ENCODE results near the gene FERMT3. TPM values are rescaled to one million over a fixed set of nuclear protein-coding genes. Genes with fewer than 3 reads are reported as not detected.

Gene FERMT3
- total RNA-seq, 2 donors from 2014 or later: 142 to 193 TPM

- H3K9me3 Mint-ChIP-seq: no peaks in the 10 kb centered on the region
- peaks cover 43 to 54% of the 10 kb centered on the region in 2 donors for H3K36me3 Mint-ChIP-seq
- DNase-seq (ENCODE audit: low spot score in 2 of 2) (no peak), ATAC-seq (no peak)
- H3K27ac Mint-ChIP-seq: peak overlapping the region; percentile 97 to 98
Observed at GRCh38 chr11:64208086-64208795, 1.7 kb downstream of the FERMT3 start.

DNA sequence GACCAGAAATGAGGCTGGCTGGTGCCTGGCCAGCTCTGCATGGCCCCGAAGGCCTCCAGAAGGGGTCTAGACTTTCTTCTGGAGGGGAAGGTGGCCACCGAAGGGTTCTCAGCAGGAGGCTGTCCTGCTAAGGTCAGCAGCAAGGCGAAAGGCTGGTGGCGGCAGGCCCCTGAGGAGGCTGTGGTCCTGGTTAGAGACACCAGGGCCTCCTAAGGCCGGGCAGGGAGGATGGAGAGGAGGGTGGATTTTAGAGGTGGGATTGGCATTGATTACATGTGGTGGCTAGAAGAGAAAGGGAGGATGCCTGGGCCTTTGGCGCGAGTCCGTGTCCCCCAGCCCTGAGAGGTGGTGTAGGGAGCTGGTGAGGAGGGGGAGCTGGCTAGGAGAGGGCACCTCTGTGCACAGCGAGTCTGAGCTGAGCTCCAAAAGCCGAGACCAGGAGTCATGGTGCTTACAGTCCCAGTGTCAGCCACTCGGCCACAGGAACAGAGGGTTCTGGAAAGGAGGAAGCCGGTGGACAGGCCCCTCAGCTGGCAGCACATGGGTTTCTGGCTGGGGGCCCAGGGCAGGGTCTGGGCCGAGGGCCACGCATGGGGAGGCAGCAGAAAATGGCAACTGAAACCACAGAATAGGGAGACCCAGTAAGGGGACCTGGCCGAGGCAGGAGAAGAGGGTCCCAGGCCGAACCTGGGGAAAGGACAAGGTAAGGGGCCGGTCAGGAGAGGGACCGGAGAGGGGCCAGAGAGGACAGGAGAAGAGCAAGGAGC is 2.5 kb downstream of the FERMT3 start:
- Mint-ChIP-seq H3K36me3 (peaks cover 40 to 48% of the 10 kb centered on the region in 2 donors), H3K9me3 (no peaks in the 10 kb centered on the region)

GRCh38 chr11:64209563-64209843 is 3.0 kb downstream of the FERMT3 start:
- ATAC-seq (no peak), DNase-seq (ENCODE audit: low spot score in 2 of 2) (no peak)
- Mint-ChIP-seq H3K27ac (peak overlapping the region; percentile 94 to 97), H3K9me3 (no peaks in the 10 kb centered on the region), H3K36me3 (peaks cover 35 to 42% of the 10 kb centered on the region in 2 donors)

More for the DNA sequence above, 2.5 kb downstream of the FERMT3 start:
- H3K27ac Mint-ChIP-seq: peak overlapping the region; percentile 94 to 97
- ATAC-seq: no peak
- no peak for DNase-seq (ENCODE audit: low spot score in 2 of 2)

DNA sequence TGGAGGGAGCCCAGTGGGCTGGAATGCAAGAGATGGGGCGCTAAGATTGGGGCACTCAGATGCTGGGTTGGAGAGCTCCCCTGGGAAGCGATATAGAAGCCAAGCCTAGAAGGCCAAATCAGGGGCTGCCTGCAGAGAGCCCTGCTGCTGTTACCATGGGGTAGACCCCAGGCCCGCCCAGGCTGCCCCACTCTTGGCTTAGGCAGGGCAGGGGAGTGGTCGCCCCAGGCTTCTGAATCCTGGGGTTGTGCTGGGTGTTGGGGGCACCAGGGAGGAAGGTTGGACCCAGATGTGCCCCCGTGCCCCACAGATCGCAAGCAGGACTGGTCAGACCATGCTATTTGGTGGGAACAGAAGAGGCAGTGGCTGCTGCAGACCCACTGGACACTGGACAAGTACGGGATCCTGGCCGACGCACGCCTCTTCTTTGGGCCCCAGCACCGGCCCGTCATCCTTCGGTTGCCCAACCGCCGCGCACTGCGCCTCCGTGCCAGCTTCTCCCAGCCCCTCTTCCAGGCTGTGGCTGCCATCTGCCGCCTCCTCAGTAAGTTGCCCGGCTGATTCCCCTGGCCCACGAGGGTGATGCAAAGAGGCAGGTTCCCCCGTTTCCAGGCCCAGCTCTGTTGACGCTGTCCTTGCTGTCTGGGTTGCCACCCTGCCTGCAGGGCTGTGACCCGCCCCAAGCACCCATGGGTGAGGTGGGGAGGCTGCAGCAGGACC is 3.9 kb downstream of the FERMT3 start:
- H3K9me3 Mint-ChIP-seq: no peaks in the 10 kb centered on the region
- peak overlapping the region; percentile 90 to 97 for H3K27ac Mint-ChIP-seq
- DNase-seq (ENCODE audit: low spot score in 2 of 2): no peak
- ATAC-seq: no peak
- peaks cover 32 to 46% of the 10 kb centered on the region in 2 donors for H3K36me3 Mint-ChIP-seq

DNA sequence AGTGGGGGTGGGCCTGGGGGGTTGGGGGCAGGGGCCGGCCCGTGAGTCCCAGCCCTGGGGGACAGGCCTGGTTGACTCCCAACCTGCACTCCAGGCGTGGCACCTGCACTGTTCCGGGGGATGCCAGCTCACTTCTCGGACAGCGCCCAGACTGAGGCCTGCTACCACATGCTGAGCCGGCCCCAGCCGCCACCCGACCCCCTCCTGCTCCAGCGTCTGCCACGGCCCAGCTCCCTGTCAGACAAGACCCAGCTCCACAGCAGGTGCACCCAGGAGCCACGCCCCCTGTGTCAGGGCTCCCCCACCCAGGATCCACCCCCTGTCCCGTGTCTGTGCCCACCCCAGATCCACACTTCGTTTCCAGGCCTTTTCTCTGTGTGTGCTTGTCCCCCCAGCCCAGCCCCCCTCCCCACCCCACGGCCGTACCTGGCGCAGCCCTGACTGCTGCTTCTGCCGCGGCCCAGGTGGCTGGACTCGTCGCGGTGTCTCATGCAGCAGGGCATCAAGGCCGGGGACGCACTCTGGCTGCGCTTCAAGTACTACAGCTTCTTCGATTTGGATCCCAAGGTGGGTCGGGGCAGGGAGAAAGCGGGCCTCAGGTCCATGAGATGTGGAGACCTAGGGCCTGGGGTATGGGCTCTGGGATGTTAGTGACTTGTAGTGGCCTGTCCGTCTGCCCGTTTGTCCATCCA is 4.8 kb downstream of the FERMT3 start:
- Mint-ChIP-seq H3K27ac (peak overlapping the region in 1 of 2 donors; percentile 72), H3K9me3 (no peaks in the 10 kb centered on the region)

DNA sequence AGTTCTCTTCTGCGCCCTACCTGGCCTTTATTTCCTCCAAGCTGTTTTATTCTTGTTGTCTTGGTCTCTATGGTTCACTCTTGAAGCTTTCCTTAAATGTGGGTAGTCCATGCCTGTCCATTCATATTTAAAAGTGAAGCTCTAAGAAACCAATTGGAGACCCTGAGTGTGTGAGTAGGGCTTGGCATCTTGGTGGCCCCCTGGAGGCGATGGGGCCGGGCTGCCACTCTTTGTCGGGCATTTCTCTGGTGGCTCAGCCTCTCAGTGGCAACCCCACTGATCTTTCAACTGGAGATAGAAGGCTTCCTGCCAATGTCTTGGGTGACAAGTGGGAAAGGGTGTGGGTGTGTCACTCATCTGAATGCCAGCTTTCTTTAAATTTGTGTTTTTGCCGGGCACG is 10.4 kb downstream of the FERMT3 start:
- Mint-ChIP-seq H3K9me3 (no peaks in the 10 kb centered on the region), H3K36me3 (peaks cover 19 to 20% of the 10 kb centered on the region in 2 donors), H3K27ac (no peak overlapping the region)
- ATAC-seq (no peak), DNase-seq (ENCODE audit: low spot score in 2 of 2) (no peak)

More for the DNA sequence above, 4.8 kb downstream of the FERMT3 start:
- ATAC-seq (no peak), DNase-seq (ENCODE audit: low spot score in 2 of 2) (no peak)
- H3K36me3 Mint-ChIP-seq: peaks cover 30 to 46% of the 10 kb centered on the region in 2 donors

DNA sequence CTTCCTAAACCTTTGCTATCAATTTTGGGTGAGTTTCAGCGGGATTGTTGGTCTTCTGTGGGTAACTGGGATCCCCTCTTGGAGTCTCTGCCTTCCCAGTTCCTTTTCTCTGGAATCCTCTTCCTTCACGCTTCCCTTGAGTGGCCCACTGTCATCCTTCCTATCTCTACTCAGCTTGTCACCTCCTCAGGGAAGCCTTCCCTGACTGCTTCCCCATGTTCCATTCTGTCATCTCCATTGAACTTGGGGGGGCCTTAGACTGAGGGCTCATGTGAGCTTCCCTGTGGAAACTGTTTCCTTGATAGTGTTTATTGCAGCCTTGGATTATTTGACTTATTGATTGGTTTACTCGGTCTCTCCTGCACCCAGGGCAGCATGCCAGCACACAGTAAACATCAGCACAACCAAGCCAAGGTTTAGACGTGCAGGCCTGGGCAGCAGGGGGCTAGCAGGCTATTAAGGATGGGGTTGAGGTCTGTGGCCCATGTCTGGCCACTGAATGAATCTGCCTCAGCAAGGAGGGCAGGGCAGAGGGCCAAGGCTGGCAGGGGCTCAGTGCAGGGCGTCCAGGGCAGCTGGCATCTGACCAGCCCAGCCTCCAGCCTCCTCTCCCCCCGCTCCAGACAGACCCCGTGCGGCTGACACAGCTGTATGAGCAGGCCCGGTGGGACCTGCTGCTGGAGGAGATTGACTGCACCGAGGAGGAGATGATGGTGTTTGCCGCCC is 12.3 kb downstream of the FERMT3 start:
- peaks cover 8% of the 10 kb centered on the region in 2 donors for H3K36me3 Mint-ChIP-seq
- H3K9me3 Mint-ChIP-seq: no peaks in the 10 kb centered on the region
- DNase-seq (ENCODE audit: low spot score in 2 of 2) (no peak), ATAC-seq (no peak)
- peak overlapping the region; percentile 62 to 70 for H3K27ac Mint-ChIP-seq

- ATAC-seq (peak in 1 of 2 donors; percentile 1), DNase-seq (ENCODE audit: low spot score in 2 of 2) (no peak)
- no peaks in the 10 kb centered on the region for H3K9me3 Mint-ChIP-seq
- peak overlapping the region in 1 of 2 donors; percentile 70 for H3K27ac Mint-ChIP-seq
- H3K36me3 Mint-ChIP-seq: peaks cover 8% of the 10 kb centered on the region in 2 donors
Observed at GRCh38 chr11:64219354-64219684, 12.8 kb downstream of the FERMT3 start.

GRCh38 chr11:64219755-64220154 is 13.2 kb downstream of the FERMT3 start:
- no peak for DNase-seq (ENCODE audit: low spot score in 2 of 2)
- Mint-ChIP-seq H3K27ac (no peak overlapping the region), H3K36me3 (peaks cover 7 to 8% of the 10 kb centered on the region in 2 donors), H3K9me3 (no peaks in the 10 kb centered on the region)
- ATAC-seq: peak in 1 of 2 donors; percentile 15

DNA sequence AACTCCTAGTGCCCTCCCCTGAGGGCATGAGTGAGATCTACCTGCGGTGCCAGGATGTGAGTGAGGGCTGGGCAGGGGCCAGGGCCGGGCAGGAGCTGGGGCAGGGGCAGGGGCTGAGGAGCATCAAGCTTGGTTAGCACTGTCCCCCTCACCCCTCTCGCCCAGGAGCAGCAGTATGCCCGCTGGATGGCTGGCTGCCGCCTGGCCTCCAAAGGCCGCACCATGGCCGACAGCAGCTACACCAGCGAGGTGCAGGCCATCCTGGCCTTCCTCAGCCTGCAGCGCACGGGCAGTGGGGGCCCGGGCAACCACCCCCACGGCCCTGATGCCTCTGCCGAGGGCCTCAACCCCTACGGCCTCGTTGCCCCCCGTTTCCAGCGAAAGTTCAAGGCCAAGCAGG is 13.8 kb downstream of the FERMT3 start:
- DNase-seq (ENCODE audit: low spot score in 2 of 2) (no peak), ATAC-seq (no peak)
- Mint-ChIP-seq H3K36me3 (peaks cover 1 to 8% of the 10 kb centered on the region in 2 donors), H3K27ac (no peak overlapping the region), H3K9me3 (no peaks in the 10 kb centered on the region)

DNA sequence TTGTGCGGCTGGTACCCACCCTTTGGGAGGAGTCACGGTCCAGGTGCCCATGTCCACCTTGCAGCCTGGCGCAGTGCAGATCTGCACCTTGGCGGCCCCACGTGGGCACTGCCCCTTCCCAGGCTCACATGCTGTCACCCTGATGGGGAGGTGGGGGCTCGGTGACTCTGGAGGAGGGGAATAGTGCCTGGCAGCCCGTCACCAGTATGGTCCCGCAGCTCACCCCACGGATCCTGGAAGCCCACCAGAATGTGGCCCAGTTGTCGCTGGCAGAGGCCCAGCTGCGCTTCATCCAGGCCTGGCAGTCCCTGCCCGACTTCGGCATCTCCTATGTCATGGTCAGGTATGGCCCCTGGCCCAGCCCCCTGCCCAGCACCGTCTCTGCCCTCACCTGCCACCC is 14.3 kb downstream of the FERMT3 start:
- ATAC-seq (no peak), DNase-seq (ENCODE audit: low spot score in 2 of 2) (no peak)
- H3K27ac Mint-ChIP-seq: peak overlapping the region in 1 of 2 donors; percentile 32
- H3K9me3 Mint-ChIP-seq: no peaks in the 10 kb centered on the region
- H3K36me3 Mint-ChIP-seq: peaks cover 0 to 8% of the 10 kb centered on the region in 2 donors

DNA sequence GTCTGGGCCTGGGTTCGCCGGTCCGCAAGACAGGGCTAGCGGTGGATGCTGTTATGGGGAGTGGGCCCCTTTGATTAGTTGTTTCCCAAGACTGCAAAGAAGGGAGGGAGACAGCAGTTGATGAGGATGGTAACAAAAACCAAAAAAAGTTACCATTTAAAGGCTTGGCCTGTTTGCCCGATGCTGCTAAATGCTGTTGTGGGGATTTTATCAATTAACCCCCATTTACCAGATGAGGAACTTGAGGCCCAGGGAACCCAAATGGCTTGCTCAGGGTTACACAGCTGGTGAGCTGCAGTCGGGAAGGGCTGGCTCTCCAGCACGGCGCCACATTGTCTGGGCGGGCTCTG is 16.1 kb downstream of the FERMT3 start:
- DNase-seq (ENCODE audit: low spot score in 2 of 2) (no peak), ATAC-seq (no peak)
- H3K9me3 Mint-ChIP-seq: no peaks in the 10 kb centered on the region
- H3K36me3 Mint-ChIP-seq: peaks cover 8% of the 10 kb centered on the region in 2 donors
- H3K27ac Mint-ChIP-seq: peak overlapping the region in 1 of 2 donors; percentile 78

DNA sequence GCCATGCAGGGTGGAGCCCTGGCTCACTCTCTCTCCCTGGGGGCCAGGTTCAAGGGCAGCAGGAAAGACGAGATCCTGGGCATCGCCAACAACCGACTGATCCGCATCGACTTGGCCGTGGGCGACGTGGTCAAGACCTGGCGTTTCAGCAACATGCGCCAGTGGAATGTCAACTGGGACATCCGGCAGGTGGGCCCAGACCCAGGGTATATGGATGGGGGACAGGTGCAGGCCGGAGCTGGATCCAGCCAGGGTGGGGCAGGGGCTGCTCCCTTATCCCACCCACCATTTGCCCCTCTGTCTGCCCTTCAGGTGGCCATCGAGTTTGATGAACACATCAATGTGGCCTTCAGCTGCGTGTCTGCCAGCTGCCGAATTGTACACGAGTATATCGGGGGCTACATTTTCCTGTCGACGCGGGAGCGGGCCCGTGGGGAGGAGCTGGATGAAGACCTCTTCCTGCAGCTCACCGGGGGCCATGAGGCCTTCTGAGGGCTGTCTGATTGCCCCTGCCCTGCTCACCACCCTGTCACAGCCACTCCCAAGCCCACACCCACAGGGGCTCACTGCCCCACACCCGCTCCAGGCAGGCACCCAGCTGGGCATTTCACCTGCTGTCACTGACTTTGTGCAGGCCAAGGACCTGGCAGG is 16.6 kb downstream of the FERMT3 start:
- Mint-ChIP-seq H3K9me3 (no peaks in the 10 kb centered on the region), H3K36me3 (peaks cover 8% of the 10 kb centered on the region in 2 donors), H3K27ac (peak overlapping the region in 1 of 2 donors; percentile 78)
- ATAC-seq: no peak
- no peak for DNase-seq (ENCODE audit: low spot score in 2 of 2)

DNA sequence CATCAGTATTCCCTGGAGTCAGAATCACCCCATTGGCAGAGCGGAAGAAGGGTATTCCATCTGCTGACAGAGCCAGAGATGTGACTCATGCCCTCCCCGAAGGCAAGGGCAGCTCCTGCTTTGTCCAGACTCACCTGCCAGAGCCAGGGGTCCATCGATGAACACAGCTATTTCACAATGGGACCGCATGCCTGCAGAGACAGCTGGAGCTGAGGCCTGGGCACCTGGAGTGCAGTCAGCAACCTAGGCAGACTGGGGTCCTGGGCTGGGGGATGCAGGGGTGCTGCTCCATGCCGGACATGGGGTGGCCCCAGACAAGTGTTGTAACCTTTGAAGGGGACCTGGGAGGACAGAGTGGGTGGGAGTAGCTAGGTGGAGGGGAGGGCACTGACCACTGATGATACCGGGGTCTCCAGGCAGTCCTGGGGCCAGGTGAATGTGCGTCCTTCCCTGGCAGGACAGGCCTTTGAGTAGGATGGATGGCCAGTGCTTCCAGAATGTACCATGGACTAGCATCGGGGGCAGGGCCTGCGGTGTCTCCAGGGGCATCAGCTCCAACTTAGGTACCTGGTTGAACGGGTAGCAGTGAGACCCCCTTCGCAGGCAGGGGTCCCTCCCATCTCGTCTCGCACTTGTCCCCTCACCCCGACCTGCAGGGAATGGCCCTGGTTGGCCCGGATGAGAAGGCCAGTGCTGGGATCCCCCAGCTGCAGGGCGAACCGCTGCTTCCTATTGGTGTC is 17.8 kb downstream of the FERMT3 start:
- no peak for DNase-seq (ENCODE audit: low spot score in 2 of 2)
- Mint-ChIP-seq H3K27ac (peak overlapping the region; percentile 78 to 84), H3K36me3 (peaks cover 0 to 8% of the 10 kb centered on the region in 2 donors), H3K9me3 (no peaks in the 10 kb centered on the region)
- no peak for ATAC-seq

DNA sequence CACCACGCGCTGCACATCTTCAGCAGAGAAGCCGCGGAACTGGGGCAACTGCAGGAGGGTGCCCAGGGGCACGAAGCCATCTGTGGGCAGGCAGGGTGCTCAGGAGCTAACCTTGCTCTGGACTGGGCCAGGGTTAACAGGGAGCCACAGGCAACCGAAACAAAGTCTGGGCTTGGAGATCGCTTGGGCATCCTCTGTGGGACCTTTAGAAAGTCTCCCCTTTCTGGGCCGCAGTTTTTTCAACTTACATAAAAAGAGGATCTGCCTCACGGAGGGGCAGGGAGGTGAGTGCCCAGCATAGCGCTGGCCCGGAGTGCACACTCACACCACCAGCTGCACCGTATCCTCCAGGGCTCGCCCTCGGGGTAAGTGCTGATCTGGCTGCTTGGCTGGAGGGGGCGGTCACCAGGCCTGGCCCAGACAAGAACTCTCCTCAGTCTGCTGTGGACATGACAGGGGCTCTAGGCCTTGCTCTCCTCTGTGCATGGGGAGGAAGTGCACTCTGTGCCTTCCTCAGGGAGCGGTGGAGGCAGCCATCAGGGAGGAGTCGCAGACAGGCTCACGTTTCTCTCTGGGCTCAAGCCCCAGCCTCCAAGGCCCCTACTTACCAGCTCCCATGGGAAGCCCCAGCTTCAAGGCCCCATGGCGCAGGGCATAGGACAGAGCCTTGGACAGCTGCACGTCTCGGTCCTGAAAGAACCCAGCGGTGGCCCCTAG is 18.5 kb downstream of the FERMT3 start:
- ATAC-seq (no peak), DNase-seq (ENCODE audit: low spot score in 2 of 2) (no peak)
- Mint-ChIP-seq H3K9me3 (no peaks in the 10 kb centered on the region), H3K36me3 (peaks cover 0 to 8% of the 10 kb centered on the region in 2 donors), H3K27ac (peak overlapping the region; percentile 60 to 92)

Measured in activated naive CD4-positive, alpha-beta T cell treated with anti-CD3 and anti-CD28 coated beads, Interleukin-2, amount 50 U/mL, for 72 hours (primary cell).